ENCODE measurements around the gene NCS1.

- no peak for TF ChIP-seq CTCF (IDR thresholded peaks at IDR 0.05 in 2 of 3, conservative IDR thresholded peaks at IDR 0.05 in 1 of 3; ENCODE audit: insufficient read depth in 2 of 3, low read depth in 1 of 3, low read length in 3 of 3)
- no peak for TF ChIP-seq RNF2 (IDR thresholded peaks at IDR 0.05)
- no peak for TF ChIP-seq JUNB (CRISPR knock-in tag; conservative IDR thresholded peaks at IDR 0.05)
- no peak for TF ChIP-seq NUFIP1 (IDR thresholded peaks at IDR 0.05; ENCODE audit: partially characterized antibody)
- TF ChIP-seq GATAD2B (IDR thresholded peaks at IDR 0.05; ENCODE audit: borderline replicate concordance), result no peak
- TF ChIP-seq E2F3 (CRISPR knock-in tag; IDR thresholded peaks at IDR 0.05), result no peak
- no peak for TF ChIP-seq KAT7 (CRISPR knock-in tag; IDR thresholded peaks at IDR 0.05; ENCODE audit: borderline replicate concordance)
- TF ChIP-seq ZNF24 (IDR thresholded peaks at IDR 0.05), result no peak
- no peak for TF ChIP-seq GMEB1 (CRISPR knock-in tag; IDR thresholded peaks at IDR 0.05)
- TF ChIP-seq ZNF124 (CRISPR knock-in tag; IDR thresholded peaks at IDR 0.05), result no peak
- no peak for TF ChIP-seq CHD4 (IDR thresholded peaks at IDR 0.05; ENCODE audit: insufficient read depth, insufficient replicate concordance, low read depth, low read length, poor library complexity, severe bottlenecking)
- no peak for TF ChIP-seq POU5F1 (IDR thresholded peaks at IDR 0.05; ENCODE audit: borderline replicate concordance, low read depth, low read length, partially characterized antibody)
- no peak for TF ChIP-seq SPI1 (IDR thresholded peaks at IDR 0.05; ENCODE audit: borderline replicate concordance, low read depth, low read length)
Observed at GRCh38 chr9:130276955-130277354, 104.8 kb downstream of the NCS1 start.

Data from K562 (cell line).